Measurements from ENCODE around the gene INSRR. TPM values are rescaled to one million over a fixed set of nuclear protein-coding genes. Genes with fewer than 3 reads are reported as not detected.

Gene INSRR
- total RNA-seq, 1 donor from 2014 or later: not detected

- intact Hi-C loops (cut with micrococcal nuclease): no loop called here
- DNase-seq (no peak), ATAC-seq (ENCODE audit: low read depth) (no peak)
- no peak overlapping the region for H3K27ac Mint-ChIP-seq
- H3K4me1 Mint-ChIP-seq: peaks cover 14% of the 10 kb centered on the region
- no peaks in the 10 kb centered on the region for H3K36me3 Mint-ChIP-seq (ENCODE audit: low read depth)
- H3K9me3 Mint-ChIP-seq: no peaks in the 10 kb centered on the region
- no peak for TF ChIP-seq CTCF (IDR thresholded peaks at IDR 0.05)
- ChIA-PET CTCF (interaction anchor here (3.8 to 4.0 kb wide), 2 partner anchors 25 to 174 kb away, joined by 22 to 66 read pairs; no protein-coding TSS in a partner anchor), POLR2A (no interaction called here)
- peaks cover 55% of the 10 kb centered on the region for H3K27me3 Mint-ChIP-seq
- no peak overlapping the region for H3K4me3 Mint-ChIP-seq
These were observed 4.2 kb upstream of the INSRR start for GRCh38 chr1:156862997-156863599.

- Mint-ChIP-seq H3K9me3 (no peaks in the 10 kb centered on the region), H3K27ac (no peak overlapping the region), H3K4me3 (no peak overlapping the region), H3K36me3 (ENCODE audit: low read depth) (no peaks in the 10 kb centered on the region), H3K4me1 (peaks cover 14% of the 10 kb centered on the region), H3K27me3 (peaks cover 55% of the 10 kb centered on the region)
- DNase-seq (no peak), ATAC-seq (ENCODE audit: low read depth) (no peak)
- POLR2A ChIA-PET: no interaction called here
- CTCF ChIA-PET: interaction anchor here (3.8 to 4.0 kb wide), 2 partner anchors 24 to 173 kb away, joined by 22 to 66 read pairs; no protein-coding TSS in a partner anchor
- intact Hi-C loops (cut with micrococcal nuclease): no loop called here
- no peak for TF ChIP-seq CTCF (IDR thresholded peaks at IDR 0.05)
These were observed 3.7 kb upstream of the INSRR start for GRCh38 chr1:156862584-156862983.

GRCh38 chr1:156860628-156861423, 1.9 kb upstream of the INSRR start, which contains the start of gene NTRK1:
NTRK1 (plus strand) TSS chr1:156860865; CDS start chr1:156860935, 70 bp downstream.
- Mint-ChIP-seq H3K27ac (no peak within 1 kb of the TSS), H3K36me3 (ENCODE audit: low read depth) (no peaks in the 10 kb centered on the region), H3K4me3 (peak within 1 kb of the TSS; percentile 65), H3K4me1 (peaks cover 14% of the 10 kb centered on the region), H3K27me3 (peaks cover 54% of the 10 kb centered on the region), H3K9me3 (no peaks in the 10 kb centered on the region)
- ATAC-seq (ENCODE audit: low read depth): peak; percentile 76
- ChIA-PET POLR2A (interaction anchor here (0.5 to 1.7 kb wide), 5 partner anchors 38 to 404 kb away, joined by 3 to 17 read pairs (median 3); no protein-coding TSS in a partner anchor), CTCF (interaction anchor here (0.6 to 5.0 kb wide), 16 partner anchors 10 to 475 kb away, joined by 3 to 66 read pairs (median 6); no protein-coding TSS in a partner anchor)
- intact Hi-C loops (cut with micrococcal nuclease): loop anchor here (1.0 kb wide), 4 partner anchors 48 to 172 kb away; no protein-coding TSS in a partner anchor
- TF ChIP-seq CTCF (IDR thresholded peaks at IDR 0.05): no peak
- peak; percentile 27 for DNase-seq

DNA sequence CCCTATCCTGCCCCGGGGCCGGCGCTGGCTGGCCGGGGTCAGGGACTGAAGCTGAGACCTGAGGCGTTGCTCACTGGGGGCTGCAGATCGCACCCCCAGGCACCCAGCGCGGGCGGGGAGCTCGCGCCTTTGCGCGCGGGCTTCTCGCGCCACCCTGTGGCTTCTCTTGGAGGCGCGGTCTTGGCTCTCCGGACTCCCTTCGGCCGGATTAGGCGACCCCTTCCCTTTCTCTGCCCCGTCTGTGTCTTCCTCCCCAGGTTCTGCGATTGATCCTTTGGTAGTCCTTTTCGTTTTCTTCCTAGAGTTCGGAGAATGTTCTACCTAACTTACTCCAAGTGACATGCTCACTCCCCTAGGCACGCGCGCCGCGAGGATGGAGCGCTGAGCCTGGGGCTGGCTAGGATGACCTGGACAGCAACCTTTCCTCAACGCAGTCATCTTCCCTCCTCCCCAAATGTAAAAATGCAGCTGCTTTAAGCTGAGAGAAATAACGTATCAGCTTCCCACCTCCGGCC, 1.3 kb upstream of the INSRR start:
- H3K27ac Mint-ChIP-seq: no peak overlapping the region
- peaks cover 50% of the 10 kb centered on the region for H3K27me3 Mint-ChIP-seq
- H3K9me3 Mint-ChIP-seq: no peaks in the 10 kb centered on the region
- H3K4me3 Mint-ChIP-seq: peak overlapping the region; percentile 65
- DNase-seq (peak; percentile 46), ATAC-seq (ENCODE audit: low read depth) (peak; percentile 69)
- ChIA-PET POLR2A (interaction anchor here (0.6 to 1.7 kb wide), 4 partner anchors 64 to 170 kb away, joined by 3 to 17 read pairs (median 4); no protein-coding TSS in a partner anchor), CTCF (interaction anchor here (0.6 to 5.0 kb wide), 15 partner anchors 11 to 475 kb away, joined by 3 to 66 read pairs (median 6); no protein-coding TSS in a partner anchor)
- no peak for TF ChIP-seq CTCF (IDR thresholded peaks at IDR 0.05)
- intact Hi-C loops (cut with micrococcal nuclease): loop anchor here (1.0 kb wide), 4 partner anchors 47 to 171 kb away; no protein-coding TSS in a partner anchor
- H3K4me1 Mint-ChIP-seq: peaks cover 14% of the 10 kb centered on the region
- no peaks in the 10 kb centered on the region for H3K36me3 Mint-ChIP-seq (ENCODE audit: low read depth)

All from activated B cell treated with CpG ODN at 0.5 μM for 24 hours (primary cell).